Endodermal cell (in vitro differentiated cells): ENCODE measurements around the gene UBE2M. TPM values are rescaled to one million over a fixed set of nuclear protein-coding genes. Genes with fewer than 3 reads are reported as not detected.
"Not testable (repeated sequence)": the region's sequence is repeated elsewhere in the genome, so short reads cannot be mapped to it uniquely, and the experiment has no call there.

Experiments used
- DNase-seq: peaks from one replicate; pipeline ENCODE4 v3.0.0-alpha.2; 2017
- H3K27ac ChIP-seq: 2 replicates; pipeline ENCODE4 v1.5.1; 2013; ENCODE audit warnings: mild to moderate bottlenecking, low read depth, low read length, moderate library complexity
- H3K27me3 ChIP-seq: 2 replicates; pipeline ENCODE4 v1.6.1; 2013; ENCODE audit warnings: mild to moderate bottlenecking, low read length, moderate library complexity; ENCODE audit not compliant: insufficient read depth, control insufficient read depth, poor library complexity, severe bottlenecking
- H3K36me3 ChIP-seq: 2 replicates; pipeline ENCODE4 v1.7.0; 2013; ENCODE audit warnings: mild to moderate bottlenecking, low read length, moderate library complexity; ENCODE audit not compliant: control insufficient read depth, insufficient read depth
- H3K4me1 ChIP-seq: one replicate; pipeline ENCODE4 v1.7.0; 2013; ENCODE audit warnings: low read length; ENCODE audit not compliant: control insufficient read depth, insufficient read depth
- H3K4me3 ChIP-seq: 2 replicates; pipeline ENCODE4 v1.5.1; 2013; ENCODE audit warnings: mild to moderate bottlenecking, low read length, moderate library complexity
- H3K9ac ChIP-seq: 2 replicates; pipeline ENCODE4 v1.6.1; 2013; ENCODE audit warnings: mild to moderate bottlenecking, low read length, moderate library complexity; ENCODE audit not compliant: poor library complexity, severe bottlenecking; ENCODE audit errors: extremely low read depth
- H3K9me3 ChIP-seq: 2 replicates; pipeline ENCODE4 v1.6.1; 2013; ENCODE audit warnings: mild to moderate bottlenecking, low read length, moderate library complexity; ENCODE audit not compliant: control insufficient read depth
- H3K27ac Mint-ChIP-seq: 2 replicates; pipeline ENCODE4 v1.8.0; 2020; ENCODE audit warnings: mixed read lengths
- H3K27me3 Mint-ChIP-seq: 2 replicates; pipeline ENCODE4 v1.8.0; 2021; ENCODE audit warnings: mild to moderate bottlenecking, mixed read lengths; ENCODE audit not compliant: insufficient read depth
- H3K36me3 Mint-ChIP-seq: 2 replicates; pipeline ENCODE4 v1.8.0; 2020; ENCODE audit warnings: low read depth, mixed read lengths
- H3K4me1 Mint-ChIP-seq: 2 replicates; pipeline ENCODE4 v1.8.0; 2020; ENCODE audit warnings: mixed read lengths
- H3K4me3 Mint-ChIP-seq: 2 replicates; pipeline ENCODE4 v1.8.0; 2020; ENCODE audit warnings: mild to moderate bottlenecking, moderate library complexity, mixed read lengths
- H3K9me3 Mint-ChIP-seq: 2 replicates; pipeline ENCODE4 v1.8.0; 2020; ENCODE audit warnings: mild to moderate bottlenecking, mixed read lengths
- WGBS, 2 experiments: methylation state at CpG; one replicate each; pipeline versions ENCODE4 v1.1.5 to v1.1.7; 2013; ENCODE audit warnings: missing lambda C conversion rate in 2 of 2, mixed read lengths in 1 of 2; ENCODE audit not compliant: insufficient coverage in 1 of 2, insufficient read length in 1 of 2; 5-methylcytosine and 5-hydroxymethylcytosine counted together
- total RNA-seq, 2 donors: library from RNA; stranded (reverse); fragmentation: NEBNext Ultra II Directional in 1 of 2; extraction: Animal tissue kit (Norgen Biotek cat#: 25700) in 1 of 2; gene quantifications; 2 replicates in 1 of 2; 3 replicates in 1 of 2; pipeline ENCODE4 v1.2.1, GENCODE V29; 2021
- TF ChIP-seq, protein P1 (sequence below): fragments of 200-600 bp; sonication (generic); conservative IDR thresholded peaks from 2 replicates; pipeline ENCODE4 v1.5.0; 2021; ENCODE audit warnings: antibody characterized with exemption, mild to moderate bottlenecking

Gene UBE2M
- total RNA-seq, 2 donors from 2014 or later: 90.8 to 116 TPM

- TF ChIP-seq, protein P1, sequence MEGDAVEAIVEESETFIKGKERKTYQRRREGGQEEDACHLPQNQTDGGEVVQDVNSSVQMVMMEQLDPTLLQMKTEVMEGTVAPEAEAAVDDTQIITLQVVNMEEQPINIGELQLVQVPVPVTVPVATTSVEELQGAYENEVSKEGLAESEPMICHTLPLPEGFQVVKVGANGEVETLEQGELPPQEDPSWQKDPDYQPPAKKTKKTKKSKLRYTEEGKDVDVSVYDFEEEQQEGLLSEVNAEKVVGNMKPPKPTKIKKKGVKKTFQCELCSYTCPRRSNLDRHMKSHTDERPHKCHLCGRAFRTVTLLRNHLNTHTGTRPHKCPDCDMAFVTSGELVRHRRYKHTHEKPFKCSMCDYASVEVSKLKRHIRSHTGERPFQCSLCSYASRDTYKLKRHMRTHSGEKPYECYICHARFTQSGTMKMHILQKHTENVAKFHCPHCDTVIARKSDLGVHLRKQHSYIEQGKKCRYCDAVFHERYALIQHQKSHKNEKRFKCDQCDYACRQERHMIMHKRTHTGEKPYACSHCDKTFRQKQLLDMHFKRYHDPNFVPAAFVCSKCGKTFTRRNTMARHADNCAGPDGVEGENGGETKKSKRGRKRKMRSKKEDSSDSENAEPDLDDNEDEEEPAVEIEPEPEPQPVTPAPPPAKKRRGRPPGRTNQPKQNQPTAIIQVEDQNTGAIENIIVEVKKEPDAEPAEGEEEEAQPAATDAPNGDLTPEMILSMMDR: peak; percentile 34
- H3K27me3 ChIP-seq: peaks cover 33% of the 10 kb centered on the region
- no peaks in the 10 kb centered on the region for H3K9me3 Mint-ChIP-seq
- peaks cover 4% of the 10 kb centered on the region for H3K4me1 ChIP-seq
- 0% methylated on average over 29 to 73 of the region's 73 CpGs for WGBS, 2 experiments
- H3K36me3 Mint-ChIP-seq: peaks cover 37% of the 10 kb centered on the region
- peak; percentile 99 for DNase-seq
- H3K4me1 Mint-ChIP-seq: peaks cover 13% of the 10 kb centered on the region
- peak within 1 kb of the TSS; percentile 98 for H3K4me3 Mint-ChIP-seq
- H3K4me3 ChIP-seq: peak within 1 kb of the TSS; percentile 100
- H3K27me3 Mint-ChIP-seq: peaks cover 35% of the 10 kb centered on the region
- H3K9me3 ChIP-seq: no peaks in the 10 kb centered on the region
- peak within 1 kb of the TSS; percentile 98 for H3K27ac ChIP-seq
- peak within 1 kb of the TSS; percentile 100 for H3K27ac Mint-ChIP-seq
- peak within 1 kb of the TSS; percentile 87 for H3K9ac ChIP-seq
- H3K36me3 ChIP-seq: peaks cover 38% of the 10 kb centered on the region
Observed at GRCh38 chr19:58543826-58544590, 14.4 kb downstream of the UBE2M start, which contains the start of gene TRIM28. TSS of gene TRIM28 (plus strand) at chr19:58544064. CDS start at chr19:58544758, 694 bp downstream.

DNA sequence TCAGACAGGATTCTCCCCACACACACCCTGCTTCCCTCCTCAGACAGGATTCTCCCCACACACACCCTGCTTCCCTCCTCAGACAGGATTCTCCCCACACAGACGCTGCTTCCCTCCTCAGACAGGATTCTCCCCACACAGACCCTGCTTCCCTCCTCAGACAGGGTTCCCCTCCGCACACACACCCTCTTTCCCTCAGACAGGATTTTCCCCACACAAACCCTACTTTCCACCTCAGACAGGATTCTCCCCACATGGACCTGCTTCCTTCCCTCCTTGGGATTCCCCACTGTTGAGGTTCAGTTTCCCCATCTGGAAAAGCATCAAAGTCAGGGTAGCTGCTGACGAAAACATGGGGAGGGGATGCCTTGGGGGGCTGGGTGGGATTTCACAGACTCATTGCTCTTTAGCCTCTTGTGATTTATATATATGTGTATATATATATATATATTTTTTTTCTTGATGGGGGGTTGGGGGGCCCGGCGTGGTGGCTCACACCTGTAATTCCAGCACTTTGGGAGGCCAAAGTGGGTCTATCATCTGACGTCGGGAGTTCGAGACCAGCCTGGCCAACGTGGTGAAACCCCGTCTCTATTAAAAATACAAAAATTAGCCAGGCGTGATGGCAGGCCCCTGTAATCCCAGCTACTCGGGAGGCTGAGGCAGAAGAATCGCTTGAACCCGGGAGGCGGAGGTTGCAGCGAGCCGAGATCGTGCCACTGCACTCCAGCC is 15.6 kb downstream of the UBE2M start:
- not testable (repeated sequence) for H3K27ac ChIP-seq, H3K4me3 ChIP-seq

DNA sequence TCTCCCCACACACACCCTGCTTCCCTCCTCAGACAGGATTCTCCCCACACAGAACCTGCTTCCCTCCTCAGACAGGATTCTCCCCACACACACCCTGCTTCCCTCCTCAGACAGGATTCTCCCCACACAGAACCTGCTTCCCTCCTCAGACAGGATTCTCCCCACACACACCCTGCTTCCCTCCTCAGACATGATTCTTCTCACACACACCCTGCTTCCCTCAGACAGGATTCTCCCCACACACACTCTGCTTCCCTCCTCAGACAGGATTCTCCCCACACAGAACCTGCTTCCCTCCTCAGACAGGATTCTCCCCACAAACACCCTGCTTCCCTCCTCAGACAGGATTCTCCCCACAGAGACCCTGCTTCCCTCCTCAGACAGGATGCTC is 19.2 kb downstream of the UBE2M start:
- not testable (repeated sequence) for H3K4me3 ChIP-seq, H3K36me3 ChIP-seq, H3K4me1 ChIP-seq, H3K9me3 Mint-ChIP-seq, DNase-seq, H3K4me1 Mint-ChIP-seq, H3K9ac ChIP-seq, H3K27ac Mint-ChIP-seq, H3K27ac ChIP-seq, H3K9me3 ChIP-seq, H3K36me3 Mint-ChIP-seq
- Mint-ChIP-seq H3K4me3 (peak overlapping the region; percentile 56), H3K27me3 (peaks cover 39% of the 10 kb centered on the region)
- H3K27me3 ChIP-seq: peaks cover 37% of the 10 kb centered on the region

More for the DNA sequence above, 15.6 kb downstream of the UBE2M start:
- H3K4me1 ChIP-seq, H3K27ac Mint-ChIP-seq, H3K9me3 ChIP-seq, DNase-seq, H3K9me3 Mint-ChIP-seq, H3K9ac ChIP-seq: not testable (repeated sequence)
- Histone ChIP-seq H3K27me3 (peaks cover 37% of the 10 kb centered on the region), H3K36me3 (peaks cover 26% of the 10 kb centered on the region)
- WGBS, 2 experiments: 91 to 96% methylated on average over 10 to 18 of the region's 18 CpGs
- peaks cover 38% of the 10 kb centered on the region for H3K27me3 Mint-ChIP-seq
- H3K4me3 Mint-ChIP-seq: peak overlapping the region; percentile 98
- H3K36me3 Mint-ChIP-seq: peaks cover 27% of the 10 kb centered on the region
- H3K4me1 Mint-ChIP-seq: peaks cover 16% of the 10 kb centered on the region
